Inferior parietal cortex (tissue), 1 donor: Measurements from ENCODE around the gene TALDO1.
A peak's percentile ranks its signal among the peaks of the same experiment; 100 is the strongest.

Experiments used
- DNase-seq: peaks from one replicate; pipeline ENCODE4 v3.0.0-alpha.2; 2016; ENCODE audit errors: extremely low spot score

TALDO1 gene

GRCh38 chr11:787084-787675 lies 39.9 kb downstream of the TALDO1 start:
- DNase-seq, result no peak

- no peak for DNase-seq
Observed at GRCh38 chr11:788009-788640, 40.9 kb downstream of the TALDO1 start.

GRCh38 chr11:788953-789940 lies 42.0 kb downstream of the TALDO1 start:
- no peak for DNase-seq

GRCh38 chr11:789943-790342 lies 42.7 kb downstream of the TALDO1 start, which contains the start of gene CEND1:
Gene CEND1 (minus strand): TSS chr11:790090. CDS start chr11:788576, 1,514 bp downstream.
- peak; percentile 74 for DNase-seq

- no peak for DNase-seq
Observed at GRCh38 chr11:790721-791564, 43.7 kb downstream of the TALDO1 start.

- DNase-seq, result no peak
Observed at GRCh38 chr11:791658-792534, 44.6 kb downstream of the TALDO1 start.

GRCh38 chr11:792535-792821 lies 45.2 kb downstream of the TALDO1 start:
- no peak for DNase-seq

GRCh38 chr11:792873-793272 lies 45.6 kb downstream of the TALDO1 start:
- DNase-seq, result no peak

GRCh38 chr11:793556-793955 lies 46.3 kb downstream of the TALDO1 start:
- no peak for DNase-seq

GRCh38 chr11:794013-794765 lies 46.9 kb downstream of the TALDO1 start:
- DNase-seq, result no peak

GRCh38 chr11:794766-795633 lies 47.7 kb downstream of the TALDO1 start:
- no peak for DNase-seq

GRCh38 chr11:795634-796564 lies 48.6 kb downstream of the TALDO1 start:
- no peak for DNase-seq

GRCh38 chr11:796565-797295 lies 49.5 kb downstream of the TALDO1 start:
- DNase-seq, result no peak

- peak; percentile 62 for DNase-seq
Observed at GRCh38 chr11:797296-798092, 50.2 kb downstream of the TALDO1 start.

- DNase-seq, result peak; percentile 74
Observed at GRCh38 chr11:798093-798713, 50.9 kb downstream of the TALDO1 start, which contains the start of gene SLC25A22. Gene SLC25A22 (minus strand): TSS chr11:798281. CDS start chr11:795006, 3,275 bp downstream.
